H1 (cell line): Measurements from ENCODE around the gene SF3B2. TPM values are rescaled to one million over a fixed set of nuclear protein-coding genes. Genes with fewer than 3 reads are reported as not detected.

Source experiments
- CTCF ChIA-PET: fragments of 300-600 bp; sonication (Branson Sonifier 250); formaldehyde crosslinking; loops from one replicate; lab custom pipeline; 2021; ENCODE audit not compliant: partially characterized antibody; lab: Charles Lee
- POLR2A ChIA-PET: fragments of 300-600 bp; sonication (Branson Sonifier 250); formaldehyde crosslinking; loops from one replicate; lab custom pipeline; 2021; ENCODE audit warnings: inconsistent platforms; ENCODE audit not compliant: partially characterized antibody; lab: Charles Lee
- DNase-seq, 2 experiments: peaks; one replicate each; pipeline versions ENCODE4 v3.0.0 to v3.0.0-alpha.2; 2010 to 2022; ENCODE audit warnings: low spot score in 2 of 2, low read depth in 1 of 2, mixed read lengths in 1 of 2
- FAIRE-seq: peaks from 2 replicates; lab custom pipeline; 2011; peaks lifted over from hg19 to GRCh38; lab: Jason Lieb, UNC
- H2AFZ ChIP-seq: 2 replicates; pipeline ENCODE4 v1.8.1; 2012; ENCODE audit warnings: low read length, inconsistent platforms
- H2AK5ac ChIP-seq: 2 replicates; pipeline ENCODE4 v1.6.1; 2013; ENCODE audit warnings: low read depth, low read length
- H2BK120ac ChIP-seq: replicated peaks from 2 replicates; pipeline ENCODE3; 2013; ENCODE audit warnings: low read depth, low read length, inconsistent platforms
- H2BK12ac ChIP-seq: 2 replicates; pipeline ENCODE4 v1.6.1; 2013; ENCODE audit warnings: low read depth, low read length
- H2BK15ac ChIP-seq: 2 replicates; pipeline ENCODE4 v1.6.1; 2013; ENCODE audit warnings: low read length
- H2BK20ac ChIP-seq: 2 replicates; pipeline ENCODE4 v1.6.1; 2013; ENCODE audit warnings: low read length
- H2BK5ac ChIP-seq: 2 replicates; pipeline ENCODE4 v1.6.1; 2013; ENCODE audit warnings: low read depth, low read length
- H3K14ac ChIP-seq: 2 replicates; pipeline ENCODE4 v1.6.1; 2013; ENCODE audit warnings: inconsistent platforms; ENCODE audit not compliant: insufficient read length
- H3K18ac ChIP-seq: 2 replicates; pipeline ENCODE4 v1.6.1; 2013; ENCODE audit warnings: low read length; ENCODE audit errors: extremely low read depth
- H3K23ac ChIP-seq: 2 replicates; pipeline ENCODE4 v1.6.1; 2013; ENCODE audit warnings: inconsistent platforms; ENCODE audit not compliant: insufficient read length
- H3K23me2 ChIP-seq: 2 replicates; pipeline ENCODE4 v1.6.1; 2013; ENCODE audit warnings: low read depth, low read length
- H3K27ac ChIP-seq: 2 replicates; pipeline ENCODE4 v1.6.1; 2011; ENCODE audit warnings: low read depth, low read length, inconsistent platforms
- H3K27me3 ChIP-seq, 4 experiments: replicated peaks in 1 of 4; 1 replicate in 1 of 4; 2 replicates in 3 of 4; pipeline versions ENCODE4 v1.6.1 to v1.8.1; 2011 to 2013; ENCODE audit warnings: low read length in 3 of 4, mild to moderate bottlenecking in 3 of 4, inconsistent platforms in 2 of 4, mixed read lengths in 2 of 4, moderate library complexity in 1 of 4; ENCODE audit not compliant: control insufficient read depth in 3 of 4, insufficient read depth in 3 of 4; ENCODE audit errors: extremely low read depth in 1 of 4
- H3K36me3 ChIP-seq, 4 experiments: 2 replicates each; pipeline versions ENCODE4 v1.6.1 to v1.8.1; 2011 to 2013; ENCODE audit warnings: mild to moderate bottlenecking in 4 of 4, low read length in 3 of 4, moderate library complexity in 2 of 4, control low read depth in 1 of 4, inconsistent platforms in 1 of 4; ENCODE audit not compliant: insufficient read depth in 4 of 4, control insufficient read depth in 2 of 4
- H3K4ac ChIP-seq: replicated peaks from 2 replicates; pipeline ENCODE3; 2013; ENCODE audit warnings: low read length, low read depth, mixed read lengths, inconsistent platforms; ENCODE audit not compliant: insufficient read length
- H3K4me1 ChIP-seq, 4 experiments: replicated peaks in 1 of 4; 1 replicate in 1 of 4; 2 replicates in 3 of 4; pipeline versions ENCODE4 v1.6.1 to v1.8.1; 2011 to 2013; ENCODE audit warnings: low read length in 3 of 4, inconsistent platforms in 2 of 4, mixed read lengths in 1 of 4; ENCODE audit not compliant: insufficient read depth in 4 of 4, control insufficient read depth in 3 of 4
- H3K4me2 ChIP-seq, 2 experiments: 2 replicates each; pipeline versions ENCODE4 v1.6.1 to v1.8.1; 2011 to 2013; ENCODE audit warnings: low read depth in 2 of 2, low read length in 2 of 2, control low read depth in 1 of 2, inconsistent platforms in 1 of 2, mild to moderate bottlenecking in 1 of 2; ENCODE audit not compliant: insufficient read depth in 1 of 2
- H3K4me3 ChIP-seq, 4 experiments: fragments of 200-600, 300-600 bp in 1 of 4; sonication (generic), shearing (Covaris generic), sonication (Bioruptor Twin) in 1 of 4; 2 replicates each; pipeline versions ENCODE4 v1.5.1 to v1.8.1; 2011 to 2016; ENCODE audit warnings: low read length in 4 of 4, low read depth in 3 of 4, control low read depth in 2 of 4, inconsistent platforms in 2 of 4, mild to moderate bottlenecking in 2 of 4, mixed read lengths in 1 of 4, moderate library complexity in 1 of 4; ENCODE audit not compliant: insufficient read depth in 2 of 4; ENCODE audit errors: extremely low read depth in 1 of 4
- H3K56ac ChIP-seq: replicated peaks from 2 replicates; pipeline ENCODE3; 2013; ENCODE audit warnings: low read depth, mild to moderate bottlenecking, mixed read lengths, low read length, inconsistent platforms; ENCODE audit not compliant: insufficient read length
- H3K79me1 ChIP-seq: 2 replicates; pipeline ENCODE4 v1.6.1; 2013; ENCODE audit warnings: low read depth, low read length, control low read depth
- H3K79me2 ChIP-seq, 2 experiments: 2 replicates each; pipeline versions ENCODE4 v1.6.1 to v1.8.1; 2012 to 2013; ENCODE audit warnings: low read length in 2 of 2, mild to moderate bottlenecking in 2 of 2, inconsistent platforms in 1 of 2; ENCODE audit not compliant: insufficient read depth in 2 of 2, control insufficient read depth in 1 of 2
- H3K9ac ChIP-seq, 4 experiments: replicated peaks in 1 of 4; 1 replicate in 1 of 4; 2 replicates in 3 of 4; pipeline versions ENCODE4 v1.6.1 to v1.8.1; 2011 to 2013; ENCODE audit warnings: low read depth in 3 of 4, low read length in 3 of 4, control low read depth in 2 of 4, mild to moderate bottlenecking in 2 of 4, moderate library complexity in 2 of 4, inconsistent platforms in 1 of 4; ENCODE audit errors: extremely low read depth in 1 of 4
- H3K9me3 ChIP-seq, 2 experiments: 2 replicates each; pipeline versions ENCODE4 v1.6.1 to v1.8.1; 2012 to 2013; ENCODE audit warnings: mild to moderate bottlenecking in 2 of 2, moderate library complexity in 2 of 2, control low read depth in 1 of 2, inconsistent platforms in 1 of 2, low read depth in 1 of 2, low read length in 1 of 2, mixed read lengths in 1 of 2; ENCODE audit not compliant: insufficient read depth in 2 of 2
- H4K20me1 ChIP-seq, 2 experiments: replicated peaks in 1 of 2; 2 replicates each; pipeline versions ENCODE3 to v1.8.1; 2011 to 2013; ENCODE audit warnings: inconsistent platforms in 2 of 2, low read length in 2 of 2, mild to moderate bottlenecking in 1 of 2; ENCODE audit not compliant: insufficient read depth in 2 of 2, control insufficient read depth in 1 of 2
- H4K5ac ChIP-seq: 2 replicates; pipeline ENCODE4 v1.6.1; 2013; ENCODE audit warnings: low read length, low read depth, mixed read lengths, inconsistent platforms; ENCODE audit not compliant: insufficient read length
- H4K8ac ChIP-seq: 2 replicates; pipeline ENCODE4 v1.8.0; 2013; ENCODE audit warnings: mild to moderate bottlenecking, moderate library complexity, low read length, inconsistent platforms; ENCODE audit not compliant: insufficient read depth; ENCODE audit errors: extremely low read depth
- H4K91ac ChIP-seq: replicated peaks from 2 replicates; pipeline ENCODE3; 2013; ENCODE audit warnings: low read length, mixed read lengths, inconsistent platforms; ENCODE audit not compliant: insufficient read length
- BACH1 ChIP-seq: IDR thresholded peaks from 2 replicates; pipeline ENCODE4 v1.6.1; 2012; ENCODE audit warnings: low read length, improper control_type of control experiment
- CEBPB ChIP-seq: IDR thresholded peaks from 2 replicates; pipeline ENCODE4 v1.6.1; 2012; ENCODE audit warnings: low read depth, low read length
- EZH2 ChIP-seq: fragments of 200-600 bp; sonication (generic); IDR thresholded peaks from 2 replicates; pipeline ENCODE4 v1.7.1; 2012; ENCODE audit warnings: low read depth, mild to moderate bottlenecking, moderate library complexity, low read length, inconsistent platforms; ENCODE audit not compliant: severe bottlenecking
- GTF2F1 ChIP-seq: IDR thresholded peaks from 2 replicates; pipeline ENCODE4 v1.6.1; 2012; ENCODE audit warnings: low read depth, low read length, improper control_type of control experiment, borderline replicate concordance
- HDAC2 ChIP-seq, 2 experiments: fragments of 300-600 bp in 1 of 2; sonication (generic) in 1 of 2; IDR thresholded peaks; 2 replicates each; pipeline ENCODE4 v1.6.1; 2011 to 2012; ENCODE audit warnings: low read depth in 2 of 2, low read length in 2 of 2, mild to moderate bottlenecking in 2 of 2, moderate library complexity in 2 of 2, borderline replicate concordance in 1 of 2, inconsistent platforms in 1 of 2
- KDM4A ChIP-seq: IDR thresholded peaks from one replicate; pipeline ENCODE4 v1.7.1; 2012; ENCODE audit warnings: low read depth, mild to moderate bottlenecking, moderate library complexity, low read length, inconsistent platforms; ENCODE audit not compliant: severe bottlenecking
- KDM5A ChIP-seq: fragments of 200-600 bp; IDR thresholded peaks from 2 replicates; pipeline ENCODE4 v1.7.1; 2012; ENCODE audit warnings: mild to moderate bottlenecking, low read length, inconsistent platforms, mixed read lengths
- NRF1 ChIP-seq: IDR thresholded peaks from 2 replicates; pipeline ENCODE4 v1.6.1; 2011; ENCODE audit warnings: mild to moderate bottlenecking, low read depth, low read length, improper control_type of control experiment
- PHF8 ChIP-seq: fragments of 200-600 bp; sonication (generic); conservative IDR thresholded peaks from 2 replicates; pipeline ENCODE4 v1.7.1; 2012; ENCODE audit warnings: low read depth, mild to moderate bottlenecking, inconsistent platforms, low read length, moderate library complexity
- TEAD4 ChIP-seq: IDR thresholded peaks from 2 replicates; pipeline ENCODE4 v1.6.1; 2012; ENCODE audit warnings: low read depth, low read length, inconsistent platforms, mixed read lengths
- ZNF274 ChIP-seq: IDR thresholded peaks from 2 replicates; pipeline ENCODE4 v1.7.0; 2012; ENCODE audit warnings: low read length, borderline replicate concordance; ENCODE audit errors: extremely low read depth
- WGBS, 2 experiments: shearing (Covaris generic) in 1 of 2; methylation state at CpG; one replicate each; pipeline versions ENCODE4 v1.1.6 to v1.1.7; 2013 to 2015; ENCODE audit warnings: low lambda C conversion rate in 2 of 2, mixed read lengths in 2 of 2, inconsistent platforms in 1 of 2, low coverage in 1 of 2, missing lambda C conversion rate in 1 of 2; ENCODE audit not compliant: insufficient replicate concordance in 2 of 2, insufficient coverage in 1 of 2, insufficient read length in 1 of 2; ENCODE audit errors: extremely low coverage in 1 of 2, missing lambda C conversion rate in 1 of 2; 5-methylcytosine and 5-hydroxymethylcytosine counted together
- polyA plus RNA-seq, 7 experiments: library from polyadenylated mRNA; depleted of rRNA in 3 of 7; stranded (reverse) in 5 of 7; unstranded in 2 of 7; fragments of >200 nt in 5 of 7; fragments of 200-250 nt in 2 of 7; gene quantifications; 1 replicate in 5 of 7; 2 replicates in 1 of 7; 4 replicates in 1 of 7; pipeline versions ENCODE4 v1.2.1 to v1.2.3, GENCODE V29; 2011 to 2013; ENCODE audit warnings: missing spikeins in 2 of 7, mixed read lengths in 2 of 7
- total RNA-seq: library from RNA; stranded (reverse); fragmentation: NEBNext Ultra II Directional; extraction: Animal tissue kit (Norgen Biotek cat#: 25700); gene quantifications from 2 replicates; pipeline ENCODE4 v1.2.1, GENCODE V29; 2021

The SF3B2 gene
- total and polyA plus RNA-seq, 2 of the 8 experiments (the other 6 are each of a cell fraction or from before 2014, with no cell fraction given): 182 to 237 TPM

DNA sequence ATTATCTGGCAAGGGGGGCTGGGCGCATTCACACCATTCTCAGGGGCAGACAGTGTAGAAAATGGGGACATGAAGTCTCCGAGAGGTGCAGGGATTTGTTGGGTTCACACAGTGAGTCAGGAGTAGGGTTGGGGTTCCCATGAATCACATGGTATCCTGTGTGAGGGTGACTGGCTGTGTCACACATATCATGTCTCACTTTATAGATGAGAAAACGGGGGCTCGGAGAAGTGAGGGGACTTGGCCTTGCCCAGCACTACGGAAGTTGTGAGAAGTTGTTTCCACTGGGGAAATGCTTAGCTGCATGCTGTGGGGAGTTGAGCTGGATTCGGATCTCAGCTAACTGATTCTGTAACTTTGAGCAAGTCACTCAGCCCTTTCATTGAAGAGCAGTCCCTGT, 7.4 kb upstream of the SF3B2 start:
- ChIA-PET POLR2A (interaction anchor here (0.7 to 1.6 kb wide), 7 partner anchors 8 to 91 kb away, joined by 3 to 8 read pairs (median 3); partner anchors contain the start of gene CST6), CTCF (interaction anchor here (0.6 to 5.7 kb wide), 29 partner anchors 8 to 466 kb away, joined by 3 to 39 read pairs (median 5); partner anchors contain the start of genes BANF1, CATSPER1, CCDC85B and EIF1AD)
- no peak overlapping the region for H3K56ac ChIP-seq
- 0 out of 2 replicates have a peak overlapping the region, but pooled peaks have one; percentile 60 for H2BK12ac ChIP-seq
- no peak overlapping the region for H3K18ac ChIP-seq
- peaks cover 0 to 13% of the 10 kb centered on the region in 2 experiments; a peak in 1 of 4 replicates for H3K79me2 ChIP-seq
- no peak overlapping the region for H2BK5ac ChIP-seq
- H3K9ac ChIP-seq: no peak overlapping the region
- FAIRE-seq: no peak
- H4K5ac ChIP-seq: no peak overlapping the region
- H3K4me2 ChIP-seq: 0 out of 4 replicates have a peak overlapping the region, but pooled peaks of 1 of the 2 experiments have one; percentile 35
- H3K14ac ChIP-seq: no peak overlapping the region
- H3K36me3 ChIP-seq: peaks cover 0 to 17% (median 8%) of the 10 kb centered on the region in 4 experiments; a peak in 5 of 8 replicates
- DNase-seq: no peak
- no peak overlapping the region for H4K91ac ChIP-seq
- H3K79me1 ChIP-seq: peaks cover 9% of the 10 kb centered on the region
- H3K4me1 ChIP-seq: peaks cover 0 to 21% (median 14%) of the 10 kb centered on the region in 4 experiments; a peak in 6 of 7 replicates
- no peak overlapping the region for H2BK120ac ChIP-seq
- H3K9me3 ChIP-seq: peaks cover 0 to 10% of the 10 kb centered on the region in 2 experiments; a peak in 1 of 4 replicates
- no peak overlapping the region for H3K4ac ChIP-seq
- WGBS, 2 experiments: 92% methylated on average over 6 of the region's 6 CpGs; no CpG with 5 or more reads in 1 of the 2 experiments
- no peak overlapping the region for H4K8ac ChIP-seq
- no peak overlapping the region for H3K4me3 ChIP-seq
- no peak overlapping the region for H2AFZ ChIP-seq
- peaks cover 6% of the 10 kb centered on the region; the same call in 1 of the 2 replicates for H3K23me2 ChIP-seq
- H3K27ac ChIP-seq: no peak overlapping the region
- no peak overlapping the region for H3K23ac ChIP-seq
- no peak overlapping the region for H2BK20ac ChIP-seq
- H2AK5ac ChIP-seq: no peak overlapping the region
- TF ChIP-seq EZH2 (no peak), KDM4A (no peak), GTF2F1 (no peak), ZNF274 (no peak), PHF8 (no peak), TEAD4 (no peak), CEBPB (no peak), NRF1 (no peak), BACH1 (no peak), KDM5A (no peak), HDAC2 (IDR thresholded peaks at IDR 0.05; ENCODE audit: borderline replicate concordance in 1 of 2, low read depth in 2 of 2, low read length in 2 of 2) (no peak)
- H2BK15ac ChIP-seq: no peak overlapping the region
- H3K27me3 ChIP-seq: no peaks in the 10 kb centered on the region
- H4K20me1 ChIP-seq: peaks cover 0 to 4% of the 10 kb centered on the region in 2 experiments
